HL-60 (cell line): ENCODE results near the gene ATP12A.

ENCODE experiments used
- CTCF ChIP-seq: IDR thresholded peaks from one replicate; pipeline ENCODE4 v1.5.1; 2011; ENCODE audit warnings: low read length, control low read depth, inconsistent platforms; ENCODE audit not compliant: insufficient read depth
- GABPA ChIP-seq: IDR thresholded peaks from 2 replicates; pipeline ENCODE4 v1.6.1; 2012; ENCODE audit warnings: low read depth
- POLR2AphosphoS5 ChIP-seq: IDR thresholded peaks from 2 replicates; pipeline ENCODE4 v1.6.1; 2012; ENCODE audit warnings: low read depth
- SPI1 ChIP-seq: IDR thresholded peaks from 2 replicates; pipeline ENCODE4 v1.6.1; 2012; ENCODE audit warnings: low read depth, mild to moderate bottlenecking, borderline replicate concordance

GRCh38 chr13:24670961-24671381 is 9.2 kb upstream of the ATP12A start:
- TF ChIP-seq CTCF (peak; percentile 7), POLR2AphosphoS5 (no peak), SPI1 (no peak), GABPA (no peak)
